Measurements from ENCODE around the gene DNAI2. TPM values are rescaled to one million over a fixed set of nuclear protein-coding genes. Genes with fewer than 3 reads are reported as not detected.

DNAI2 gene
- polyA plus RNA-seq, 1 donor, result 0.07 TPM

GRCh38 chr17:74287031-74287602, 13.1 kb downstream of the DNAI2 start:
- no CpG with 5 or more reads among the region's 14 CpGs for WGBS (ENCODE audit: insufficient coverage, low lambda C conversion rate)
- H3K27me3 ChIP-seq (ENCODE audit: control insufficient read depth, insufficient read depth, low read length), result no peaks in the 10 kb centered on the region
- no peaks in the 10 kb centered on the region for H3K36me3 ChIP-seq (ENCODE audit: control insufficient read depth, insufficient read depth, low read length)
- H3K4me1 ChIP-seq (ENCODE audit: control insufficient read depth, insufficient read depth, low read length), result peaks cover 4% of the 10 kb centered on the region
- H3K4me3 ChIP-seq (ENCODE audit: low read length), result no peak overlapping the region
- no peak for DNase-seq
- no peaks in the 10 kb centered on the region for H3K9me3 ChIP-seq (ENCODE audit: control insufficient read depth, low read depth, low read length)
- H3K27ac ChIP-seq (ENCODE audit: low read length), result no peak overlapping the region

- no peak for DNase-seq
- no CpG with 5 or more reads among the region's 5 CpGs for WGBS (ENCODE audit: insufficient coverage, low lambda C conversion rate)
- H3K4me3 ChIP-seq (ENCODE audit: low read length), result no peak overlapping the region
- no peaks in the 10 kb centered on the region for H3K27me3 ChIP-seq (ENCODE audit: control insufficient read depth, insufficient read depth, low read length)
- no peaks in the 10 kb centered on the region for H3K9me3 ChIP-seq (ENCODE audit: control insufficient read depth, low read depth, low read length)
- H3K27ac ChIP-seq (ENCODE audit: low read length), result no peak overlapping the region
- no peaks in the 10 kb centered on the region for H3K4me1 ChIP-seq (ENCODE audit: control insufficient read depth, insufficient read depth, low read length)
- no peaks in the 10 kb centered on the region for H3K36me3 ChIP-seq (ENCODE audit: control insufficient read depth, insufficient read depth, low read length)
Measured at GRCh38 chr17:74288785-74289184, 14.8 kb downstream of the DNAI2 start.

GRCh38 chr17:74289688-74290087, 15.7 kb downstream of the DNAI2 start:
- Histone ChIP-seq H3K4me1 (ENCODE audit: control insufficient read depth, insufficient read depth, low read length) (no peaks in the 10 kb centered on the region), H3K27ac (ENCODE audit: low read length) (no peak overlapping the region), H3K9me3 (ENCODE audit: control insufficient read depth, low read depth, low read length) (no peaks in the 10 kb centered on the region), H3K36me3 (ENCODE audit: control insufficient read depth, insufficient read depth, low read length) (no peaks in the 10 kb centered on the region), H3K27me3 (ENCODE audit: control insufficient read depth, insufficient read depth, low read length) (no peaks in the 10 kb centered on the region), H3K4me3 (ENCODE audit: low read length) (no peak overlapping the region)
- WGBS (ENCODE audit: insufficient coverage, low lambda C conversion rate), result no CpG with 5 or more reads among the region's 11 CpGs
- DNase-seq, result no peak

DNA sequence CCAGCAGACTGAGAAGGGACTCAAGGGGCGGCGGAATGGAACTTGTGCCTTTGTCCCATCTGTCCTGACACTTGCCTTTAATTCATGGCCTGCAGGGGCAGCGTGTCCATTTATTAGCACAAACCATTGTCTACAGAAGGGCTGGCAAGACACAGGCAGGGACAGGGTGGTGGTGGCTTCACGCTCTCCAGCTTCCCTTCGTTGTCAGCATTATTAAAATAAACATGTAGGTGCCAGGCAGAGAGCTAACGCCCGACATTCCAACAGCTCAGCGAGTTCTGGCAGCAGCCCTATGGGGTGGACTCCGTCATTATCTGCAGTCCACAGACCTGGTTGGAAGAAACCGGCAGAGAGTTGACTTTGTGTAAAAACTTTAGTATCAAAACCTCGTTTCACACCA, 16.3 kb downstream of the DNAI2 start:
- no peaks in the 10 kb centered on the region for H3K27me3 ChIP-seq (ENCODE audit: control insufficient read depth, insufficient read depth, low read length)
- WGBS (ENCODE audit: insufficient coverage, low lambda C conversion rate), result no CpG with 5 or more reads among the region's 11 CpGs

DNA sequence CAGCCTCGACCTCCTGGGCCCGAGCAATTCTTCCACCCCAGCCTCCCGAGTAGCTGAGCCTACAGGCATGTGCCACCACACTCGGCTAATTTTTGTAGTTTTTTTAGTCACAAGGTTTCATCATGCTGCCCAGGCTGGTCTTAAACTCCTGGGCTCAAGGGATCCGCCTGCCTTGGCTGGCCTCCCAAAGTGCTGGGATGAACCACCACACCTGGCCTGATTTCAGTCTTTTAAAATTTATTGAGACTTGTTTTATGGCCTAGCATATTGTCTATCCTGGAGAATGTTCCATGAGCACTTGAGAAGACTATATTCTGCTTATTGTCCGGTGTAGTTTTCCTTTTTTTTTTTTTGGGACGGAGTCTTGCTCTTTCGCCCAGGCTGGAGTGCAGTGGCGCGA, 18.5 kb downstream of the DNAI2 start:
- Histone ChIP-seq H3K27me3 (ENCODE audit: control insufficient read depth, insufficient read depth, low read length) (no peaks in the 10 kb centered on the region), H3K27ac (ENCODE audit: low read length) (no peak overlapping the region), H3K36me3 (ENCODE audit: control insufficient read depth, insufficient read depth, low read length) (no peaks in the 10 kb centered on the region), H3K4me1 (ENCODE audit: control insufficient read depth, insufficient read depth, low read length) (peaks cover 14% of the 10 kb centered on the region), H3K9me3 (ENCODE audit: control insufficient read depth, low read depth, low read length) (no peaks in the 10 kb centered on the region), H3K4me3 (ENCODE audit: low read length) (no peak overlapping the region)
- no CpG with 5 or more reads among the region's 10 CpGs for WGBS (ENCODE audit: insufficient coverage, low lambda C conversion rate)
- DNase-seq, result no peak

More for the DNA sequence above, 16.3 kb downstream of the DNAI2 start:
- no peaks in the 10 kb centered on the region for H3K9me3 ChIP-seq (ENCODE audit: control insufficient read depth, low read depth, low read length)
- DNase-seq, result no peak
- H3K36me3 ChIP-seq (ENCODE audit: control insufficient read depth, insufficient read depth, low read length), result no peaks in the 10 kb centered on the region
- peaks cover under 1% of the 10 kb centered on the region for H3K4me1 ChIP-seq (ENCODE audit: control insufficient read depth, insufficient read depth, low read length)
- no peak overlapping the region for H3K4me3 ChIP-seq (ENCODE audit: low read length)
- H3K27ac ChIP-seq (ENCODE audit: low read length), result no peak overlapping the region

- Histone ChIP-seq H3K27me3 (ENCODE audit: control insufficient read depth, insufficient read depth, low read length) (no peaks in the 10 kb centered on the region), H3K27ac (ENCODE audit: low read length) (peak overlapping the region; percentile 76), H3K36me3 (ENCODE audit: control insufficient read depth, insufficient read depth, low read length) (no peaks in the 10 kb centered on the region), H3K4me3 (ENCODE audit: low read length) (no peak overlapping the region), H3K4me1 (ENCODE audit: control insufficient read depth, insufficient read depth, low read length) (peaks cover 14% of the 10 kb centered on the region), H3K9me3 (ENCODE audit: control insufficient read depth, low read depth, low read length) (no peaks in the 10 kb centered on the region)
- DNase-seq, result peak; percentile 62 to 67
- 40% methylated on average over 1 of the region's 10 CpGs for WGBS (ENCODE audit: insufficient coverage, low lambda C conversion rate)
Measured at GRCh38 chr17:74295625-74296547, 21.9 kb downstream of the DNAI2 start.

GRCh38 chr17:74296548-74296936, 22.5 kb downstream of the DNAI2 start:
- Histone ChIP-seq H3K4me1 (ENCODE audit: control insufficient read depth, insufficient read depth, low read length) (peaks cover 14% of the 10 kb centered on the region), H3K36me3 (ENCODE audit: control insufficient read depth, insufficient read depth, low read length) (no peaks in the 10 kb centered on the region), H3K9me3 (ENCODE audit: control insufficient read depth, low read depth, low read length) (no peaks in the 10 kb centered on the region), H3K27me3 (ENCODE audit: control insufficient read depth, insufficient read depth, low read length) (no peaks in the 10 kb centered on the region), H3K27ac (ENCODE audit: low read length) (peak overlapping the region; percentile 76), H3K4me3 (ENCODE audit: low read length) (no peak overlapping the region)
- DNase-seq, result peak; percentile 85 to 90
- WGBS (ENCODE audit: insufficient coverage, low lambda C conversion rate), result 0% methylated on average over 1 of the region's 5 CpGs

GRCh38 chr17:74297941-74298340, 23.9 kb downstream of the DNAI2 start:
- Histone ChIP-seq H3K27me3 (ENCODE audit: control insufficient read depth, insufficient read depth, low read length) (no peaks in the 10 kb centered on the region), H3K4me3 (ENCODE audit: low read length) (no peak overlapping the region), H3K4me1 (ENCODE audit: control insufficient read depth, insufficient read depth, low read length) (peaks cover 14% of the 10 kb centered on the region), H3K27ac (ENCODE audit: low read length) (no peak overlapping the region), H3K36me3 (ENCODE audit: control insufficient read depth, insufficient read depth, low read length) (no peaks in the 10 kb centered on the region), H3K9me3 (ENCODE audit: control insufficient read depth, low read depth, low read length) (no peaks in the 10 kb centered on the region)
- no CpG with 5 or more reads among the region's 4 CpGs for WGBS (ENCODE audit: insufficient coverage, low lambda C conversion rate)
- no peak for DNase-seq

- no peaks in the 10 kb centered on the region for H3K27me3 ChIP-seq (ENCODE audit: control insufficient read depth, insufficient read depth, low read length)
- peaks cover 14% of the 10 kb centered on the region for H3K4me1 ChIP-seq (ENCODE audit: control insufficient read depth, insufficient read depth, low read length)
- no peak for DNase-seq
- H3K36me3 ChIP-seq (ENCODE audit: control insufficient read depth, insufficient read depth, low read length), result no peaks in the 10 kb centered on the region
- H3K9me3 ChIP-seq (ENCODE audit: control insufficient read depth, low read depth, low read length), result no peaks in the 10 kb centered on the region
- no peak overlapping the region for H3K4me3 ChIP-seq (ENCODE audit: low read length)
- H3K27ac ChIP-seq (ENCODE audit: low read length), result no peak overlapping the region
- 50% methylated on average over 1 of the region's 7 CpGs for WGBS (ENCODE audit: insufficient coverage, low lambda C conversion rate)
Measured at GRCh38 chr17:74298778-74299177, 24.7 kb downstream of the DNAI2 start.

GRCh38 chr17:74299226-74300009, 25.4 kb downstream of the DNAI2 start:
- no CpG with 5 or more reads among the region's 11 CpGs for WGBS (ENCODE audit: insufficient coverage, low lambda C conversion rate)
- no peak for DNase-seq
- Histone ChIP-seq H3K27ac (ENCODE audit: low read length) (no peak overlapping the region), H3K36me3 (ENCODE audit: control insufficient read depth, insufficient read depth, low read length) (no peaks in the 10 kb centered on the region), H3K9me3 (ENCODE audit: control insufficient read depth, low read depth, low read length) (no peaks in the 10 kb centered on the region), H3K4me3 (ENCODE audit: low read length) (no peak overlapping the region), H3K27me3 (ENCODE audit: control insufficient read depth, insufficient read depth, low read length) (no peaks in the 10 kb centered on the region), H3K4me1 (ENCODE audit: control insufficient read depth, insufficient read depth, low read length) (peaks cover 14% of the 10 kb centered on the region)

Measured in large intestine (tissue), 3 donors.